ENCODE results near the gene PDK4. TPM values are rescaled to one million over a fixed set of nuclear protein-coding genes. Genes with fewer than 3 reads are reported as not detected.
"Not testable (repeated sequence)": the region's sequence is repeated elsewhere in the genome, so short reads cannot be mapped to it uniquely, and the experiment has no call there.

Gene PDK4
- total and polyA plus RNA-seq, 11 donors = 45.6 to 4,362 (median 173) TPM

- H3K27ac ChIP-seq = peak overlapping the region in 1 of 12 donors; percentile 35
- no peaks in the 10 kb centered on the region for H3K9me3 ChIP-seq
- intact Hi-C loops (cut with DNase I) = loop anchor here in 3 of 10 donors (2.0 to 5.0 kb wide), 2 partner anchors 31 to 33 kb away; no protein-coding TSS in a partner anchor
- ATAC-seq (no peak), DNase-seq (no peak)
- H3K4me1 ChIP-seq = peaks cover 13 to 25% (median 17%) of the 10 kb centered on the region in 12 donors
- no peaks in the 10 kb centered on the region for H3K27me3 ChIP-seq
- H3K36me3 ChIP-seq = no peaks in the 10 kb centered on the region
- no peak overlapping the region for H3K4me3 ChIP-seq
- WGBS, 4 donors = 77 to 88% (median 84%) methylated on average over 2 of the region's 2 CpGs
- TF ChIP-seq POLR2A (IDR thresholded peaks at IDR 0.05) (no peak), CTCF (IDR thresholded peaks at IDR 0.05) (no peak)
Observed at GRCh38 chr7:95553939-95554338, 42.4 kb downstream of the PDK4 start.

- intact Hi-C loops (cut with DNase I) = loop anchor here in 3 of 10 donors (2.0 to 5.0 kb wide), 2 partner anchors 33 to 35 kb away; no protein-coding TSS in a partner anchor
- H3K9me3 ChIP-seq, ATAC-seq, H3K27me3 ChIP-seq, H3K4me3 ChIP-seq, H3K36me3 ChIP-seq: not testable (repeated sequence)
- 84 to 92% (median 89%) methylated on average over 18 to 45 of the region's 45 CpGs for WGBS, 4 donors
- Histone ChIP-seq H3K27ac (peak overlapping the region in 1 of 12 donors; percentile 95), H3K4me1 (peaks cover 13 to 41% (median 31%) of the 10 kb centered on the region in 12 donors)
- peak in 1 of 5 donors; percentile 62 for DNase-seq
Observed at GRCh38 chr7:95552010-95552926, 44.0 kb downstream of the PDK4 start.

GRCh38 chr7:95550546-95550945, 45.8 kb downstream of the PDK4 start:
- intact Hi-C loops (cut with DNase I) = loop anchor here in 6 of 10 donors (1.0 to 5.0 kb wide), 7 partner anchors 35 to 79 kb away; partner anchors contain the start of gene PDK4 (in 4 of the 6)

More at GRCh38 chr7:95550546-95550945, 45.8 kb downstream of the PDK4 start:
- peaks cover 16 to 55% (median 43%) of the 10 kb centered on the region in 12 donors for H3K4me1 ChIP-seq
- ATAC-seq (peak in 2 of 4 donors; percentile 3 to 7), DNase-seq (no peak)
- H3K36me3 ChIP-seq = no peaks in the 10 kb centered on the region
- TF ChIP-seq POLR2A (IDR thresholded peaks at IDR 0.05) (no peak), CTCF (IDR thresholded peaks at IDR 0.05) (no peak)
- peak overlapping the region; percentile 79 to 97 (median 88) for H3K27ac ChIP-seq
- no peaks in the 10 kb centered on the region for H3K9me3 ChIP-seq
- 18 to 34% (median 26%) methylated on average over 4 of the region's 4 CpGs for WGBS, 4 donors
- H3K27me3 ChIP-seq = no peaks in the 10 kb centered on the region
- peak overlapping the region in 5 of 12 donors; percentile 4 to 16 (median 6) for H3K4me3 ChIP-seq

Measured in heart left ventricle (tissue), 16 donors.